HG03457 (cell line): Measurements from ENCODE around the gene PRSS8.

Experiments
- ATAC-seq: cut with Tn5 transposase; IDR thresholded peaks from one replicate; pipeline ENCODE4 v1.9.1; 2021; ENCODE audit warnings: moderate number of reproducible peaks; ENCODE audit not compliant: unreplicated experiment

PRSS8 gene

DNA sequence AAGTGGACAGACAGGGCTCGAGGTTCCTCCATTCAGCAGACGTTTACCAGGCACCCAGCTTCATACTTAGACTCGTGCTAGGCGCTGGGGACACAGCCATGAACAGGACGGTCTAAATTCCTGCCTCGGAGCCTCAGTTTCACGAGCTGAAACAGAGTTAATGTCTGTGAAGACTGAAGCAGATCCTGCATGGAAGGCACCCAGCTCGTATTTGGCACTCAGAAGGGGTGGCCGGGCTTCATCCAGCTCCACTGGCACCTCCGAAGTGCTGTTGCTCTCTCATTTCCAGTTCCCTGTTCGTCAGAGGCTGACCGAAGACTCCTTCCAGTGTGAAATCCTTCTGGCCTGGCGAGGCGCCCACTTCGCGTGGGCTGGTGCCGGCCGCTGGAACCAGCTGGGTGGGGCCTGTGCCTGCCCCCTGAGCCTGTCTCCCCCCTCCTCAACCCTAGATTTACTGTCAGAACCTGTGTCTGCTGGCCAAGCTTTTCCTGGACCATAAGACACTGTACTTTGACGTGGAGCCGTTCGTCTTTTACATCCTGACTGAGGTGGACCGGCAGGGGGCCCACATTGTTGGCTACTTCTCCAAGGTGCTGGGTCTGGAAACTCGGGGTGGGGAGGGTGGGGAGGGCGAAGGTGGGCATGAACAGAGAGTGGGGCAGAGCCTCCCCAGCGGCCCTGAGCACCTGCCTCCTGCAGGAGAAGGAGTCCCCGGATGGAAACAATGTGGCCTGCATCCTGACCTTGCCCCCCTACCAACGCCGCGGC, 5.8 kb downstream of the PRSS8 start:
- ATAC-seq: no peak

- ATAC-seq: no peak
Observed at GRCh38 chr16:31128711-31129567, 6.6 kb downstream of the PRSS8 start.

GRCh38 chr16:31127182-31127581, 8.3 kb downstream of the PRSS8 start:
- ATAC-seq: no peak

- ATAC-seq: no peak
Observed at GRCh38 chr16:31125844-31126243, 9.7 kb downstream of the PRSS8 start.

DNA sequence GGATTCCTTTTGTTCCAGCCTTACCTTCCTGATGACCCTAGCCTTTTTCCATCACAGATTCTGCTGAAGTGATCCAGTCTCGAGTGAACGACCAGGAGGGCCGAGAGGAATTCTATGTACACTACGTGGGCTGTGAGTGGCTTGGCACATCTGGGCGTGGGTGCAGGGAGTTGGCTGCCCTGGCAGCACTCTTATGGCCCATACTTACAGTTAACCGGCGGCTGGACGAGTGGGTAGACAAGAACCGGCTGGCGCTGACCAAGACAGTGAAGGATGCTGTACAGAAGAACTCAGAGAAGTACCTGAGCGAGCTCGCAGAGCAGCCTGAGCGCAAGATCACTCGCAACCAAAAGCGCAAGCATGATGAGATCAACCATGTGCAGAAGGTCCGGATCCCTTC, 15.4 kb downstream of the PRSS8 start:
- ATAC-seq: no peak

- ATAC-seq: no peak
Observed at GRCh38 chr16:31118223-31119155, 17.0 kb downstream of the PRSS8 start.

DNA sequence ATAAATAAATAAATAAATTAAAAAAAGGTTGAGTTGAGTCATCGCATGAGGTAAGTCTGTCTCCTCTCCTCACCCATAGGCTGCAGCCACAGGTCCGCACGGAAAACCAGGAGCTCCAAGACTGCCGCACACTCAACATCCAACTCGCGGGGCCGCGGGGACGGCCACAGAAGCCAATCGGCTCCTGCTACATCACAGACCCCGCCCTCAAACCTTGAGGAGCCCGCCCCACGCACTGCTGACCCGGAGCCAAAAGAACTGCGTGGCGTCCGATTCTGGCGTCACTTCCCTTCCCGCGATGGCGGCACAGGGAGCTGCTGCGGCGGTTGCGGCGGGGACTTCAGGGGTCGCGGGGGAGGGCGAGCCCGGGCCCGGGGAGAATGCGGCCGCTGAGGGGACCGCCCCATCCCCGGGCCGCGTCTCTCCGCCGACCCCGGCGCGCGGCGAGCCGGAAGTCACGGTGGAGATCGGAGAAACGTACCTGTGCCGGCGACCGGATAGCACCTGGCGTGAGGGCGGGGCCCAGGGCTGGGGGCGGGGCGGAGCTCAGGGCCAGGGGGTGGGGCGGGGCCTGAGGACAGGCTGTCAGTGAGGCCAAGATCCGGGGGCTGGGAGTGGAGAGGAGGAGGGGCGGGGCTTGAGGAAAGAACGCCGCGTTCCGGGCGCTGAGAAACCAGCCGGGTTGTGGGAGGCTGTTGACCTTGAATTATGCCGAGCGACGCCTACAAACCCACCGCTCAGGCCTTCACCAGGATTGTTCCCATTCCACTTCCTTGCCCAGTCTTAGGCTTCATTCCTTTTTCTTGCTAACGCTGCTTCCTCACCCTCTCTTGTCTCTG, 17.9 kb downstream of the PRSS8 start, which contains the start of gene KAT8:
Gene KAT8 (plus strand): TSS at position 281 of the 839 bp plus-strand sequence. CDS start 18 bp downstream, at position 299.
- peak; percentile 68 for ATAC-seq

GRCh38 chr16:31114468-31114867, 21.1 kb downstream of the PRSS8 start:
- no peak for ATAC-seq

- ATAC-seq: no peak
Observed at GRCh38 chr16:31113121-31114120, 22.1 kb downstream of the PRSS8 start.

DNA sequence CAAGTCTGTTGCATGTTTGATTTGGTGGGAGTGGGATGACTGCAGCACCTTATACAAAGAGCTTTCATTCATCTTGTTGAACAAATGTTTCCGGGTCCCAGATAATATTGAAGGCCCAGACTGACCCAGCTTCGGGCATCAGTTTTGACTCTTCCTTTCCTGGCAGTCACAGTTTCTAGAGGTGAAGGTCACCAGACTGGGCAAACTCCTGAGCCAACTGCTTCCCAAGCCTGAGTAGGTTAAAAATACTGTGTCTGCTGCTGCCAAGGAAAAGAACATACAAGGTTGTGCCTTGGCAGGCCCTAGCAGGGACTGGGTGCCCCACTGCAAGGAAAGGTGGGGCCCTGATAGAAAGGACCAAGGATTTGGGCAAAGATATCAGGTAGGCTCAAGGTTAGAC, 22.8 kb downstream of the PRSS8 start:
- ATAC-seq: no peak

- ATAC-seq: no peak
Observed at GRCh38 chr16:31111881-31112466, 23.6 kb downstream of the PRSS8 start.

- ATAC-seq: no peak
Observed at GRCh38 chr16:31110106-31111034, 25.2 kb downstream of the PRSS8 start.

DNA sequence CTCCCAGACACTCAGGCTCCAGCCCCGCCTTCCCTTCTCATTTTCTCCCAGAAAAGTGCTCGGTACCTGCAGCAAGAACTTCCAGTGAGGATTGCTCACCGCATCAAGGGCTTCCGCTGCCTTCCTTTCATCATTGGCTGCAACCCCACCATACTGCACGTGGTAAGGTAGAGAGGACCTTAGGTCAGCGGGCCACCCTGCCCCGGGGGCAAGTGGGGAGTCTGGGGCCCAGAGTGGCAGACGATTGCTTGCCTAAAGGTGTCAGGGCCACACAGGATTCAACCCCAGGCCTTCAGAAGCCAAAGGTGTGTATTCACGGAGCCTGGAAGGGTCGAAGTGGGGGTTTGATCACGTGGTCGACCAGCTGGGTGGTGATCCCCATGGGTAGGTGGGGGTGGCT, 25.9 kb downstream of the PRSS8 start:
- no peak for ATAC-seq

DNA sequence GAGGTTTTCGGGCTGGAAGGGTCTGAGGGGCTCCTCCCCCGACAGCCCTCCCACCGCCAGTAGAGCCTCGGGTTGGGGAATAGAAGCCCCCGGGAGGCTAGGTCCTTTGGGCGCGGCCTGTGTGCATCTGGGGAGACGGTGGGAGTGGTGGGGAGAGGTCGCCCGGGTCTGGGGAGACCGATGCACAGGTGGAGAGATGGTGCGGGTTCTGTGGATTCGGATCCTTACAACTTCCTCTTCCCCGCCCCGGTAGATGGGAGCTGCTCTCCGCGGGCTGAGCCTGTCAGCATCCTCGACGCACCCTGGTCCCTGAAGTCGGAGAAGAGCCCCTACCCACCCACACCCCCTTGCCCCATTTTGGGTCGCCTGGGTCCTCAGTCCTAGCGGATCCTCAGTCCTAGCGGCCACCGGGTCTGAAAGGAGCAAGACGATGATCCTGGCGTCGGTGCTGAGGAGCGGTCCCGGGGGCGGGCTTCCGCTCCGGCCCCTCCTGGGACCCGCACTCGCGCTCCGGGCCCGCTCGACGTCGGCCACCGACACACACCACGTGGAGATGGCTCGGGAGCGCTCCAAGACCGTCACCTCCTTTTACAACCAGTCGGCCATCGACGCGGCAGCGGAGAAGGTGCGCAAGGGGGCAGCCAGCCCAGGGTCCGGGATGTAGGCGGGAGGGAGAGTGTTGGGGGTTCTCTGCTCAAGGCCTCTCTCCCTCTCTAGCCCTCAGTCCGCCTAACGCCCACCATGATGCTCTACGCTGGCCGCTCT, 26.6 kb downstream of the PRSS8 start:
- no peak for ATAC-seq

DNA sequence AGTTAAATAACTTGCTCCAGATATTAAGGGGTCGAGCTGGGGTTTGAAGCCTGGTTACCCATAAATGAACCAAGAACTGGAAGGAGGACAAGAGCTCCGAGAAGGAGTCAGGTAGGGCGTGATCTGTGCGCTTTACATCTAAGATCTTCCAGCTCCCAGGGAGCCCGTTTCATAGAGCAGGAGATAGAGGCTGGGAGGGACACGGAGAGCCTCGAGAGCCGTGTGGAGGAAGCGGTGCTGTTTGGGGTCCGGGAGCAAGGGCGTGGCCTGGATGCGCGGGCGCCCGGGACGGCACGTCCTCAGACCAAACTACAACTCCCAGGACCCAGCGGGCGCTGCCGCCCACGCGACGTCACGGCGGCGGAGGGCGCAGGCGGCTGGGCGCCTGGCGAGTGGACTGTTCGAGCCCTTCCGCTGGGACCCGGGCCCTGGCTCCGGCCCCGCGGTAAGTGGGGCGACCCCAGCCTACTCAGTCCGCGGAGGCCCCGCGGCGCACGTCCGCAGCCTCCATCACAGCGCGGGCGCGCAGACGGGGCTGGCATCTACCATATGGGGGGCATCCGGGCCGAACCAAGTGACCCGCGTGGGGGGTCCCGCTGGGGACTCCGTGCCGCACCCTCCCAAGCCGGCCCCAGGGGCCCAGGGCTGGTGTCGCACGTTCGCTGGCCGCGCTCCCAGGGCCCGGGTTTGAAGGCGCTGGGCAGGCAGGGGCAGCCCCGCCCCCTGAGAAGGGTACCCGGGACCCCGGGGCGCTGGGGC, 27.3 kb downstream of the PRSS8 start, which contains the start of gene BCKDK:
Gene BCKDK (plus strand): TSS at position 352 of the 759 bp plus-strand sequence. CDS start 838 bp downstream, outside the sequence.
- ATAC-seq: peak; percentile 77

DNA sequence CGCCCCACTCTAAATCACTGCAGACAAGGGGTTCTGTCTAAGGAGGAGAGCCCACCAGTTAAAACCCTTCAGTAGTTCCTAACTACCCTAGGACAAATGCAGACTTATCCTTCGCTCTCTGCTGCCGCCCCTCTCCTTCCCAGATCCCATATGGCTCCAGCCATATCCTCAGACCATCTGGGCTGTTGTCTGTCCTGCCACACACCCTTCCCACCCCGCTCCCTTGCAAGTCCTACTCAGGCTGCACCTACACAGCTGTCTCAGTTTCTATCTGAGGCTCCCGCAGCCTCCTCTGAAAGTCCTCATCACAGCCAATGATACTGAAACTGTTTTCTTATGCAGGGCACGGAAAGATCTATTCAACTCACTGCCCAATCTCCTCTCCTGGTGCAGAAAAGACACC, 28.1 kb downstream of the PRSS8 start:
- ATAC-seq: no peak
